AG10803 (cell line): Measurements from ENCODE around the gene ZNF219.

Experiments
- DNase-seq: peaks from one replicate; pipeline ENCODE4 v3.0.0; 2010; ENCODE audit warnings: low read depth
- H3K4me3 ChIP-seq: 2 replicates; pipeline ENCODE4 v1.5.1; 2011; ENCODE audit warnings: mild to moderate bottlenecking, low read length, control low read depth
- CTCF ChIP-seq: conservative IDR thresholded peaks from 2 replicates; pipeline ENCODE4 v1.5.1; 2011; ENCODE audit warnings: mild to moderate bottlenecking, low read length, control low read depth, inconsistent platforms

Gene ZNF219

GRCh38 chr14:21057803-21058675 is 40.4 kb downstream of the ZNF219 start, which contains the start of gene RNASE8:
TSS of gene RNASE8 (plus strand) at chr14:21057822. CDS start at chr14:21057893, 71 bp downstream.
- peak; percentile 25 for TF ChIP-seq CTCF
- H3K4me3 ChIP-seq: no peak within 1 kb of the TSS
- peak; percentile 49 for DNase-seq

- DNase-seq: peak; percentile 84
- H3K4me3 ChIP-seq: no peak overlapping the region
- TF ChIP-seq CTCF: no peak
Measured at GRCh38 chr14:21056520-21057163, 41.8 kb downstream of the ZNF219 start.

- TF ChIP-seq CTCF: no peak
- H3K4me3 ChIP-seq: no peak overlapping the region
- no peak for DNase-seq
Measured at GRCh38 chr14:21055432-21056117, 42.9 kb downstream of the ZNF219 start.

GRCh38 chr14:21054768-21055145 is 43.7 kb downstream of the ZNF219 start:
- no peak for DNase-seq
- H3K4me3 ChIP-seq: no peak overlapping the region
- TF ChIP-seq CTCF: no peak

- H3K4me3 ChIP-seq: no peak overlapping the region
- no peak for DNase-seq
- TF ChIP-seq CTCF: no peak
Measured at GRCh38 chr14:21054123-21054767, 44.2 kb downstream of the ZNF219 start.

- no peak for DNase-seq
- H3K4me3 ChIP-seq: no peak overlapping the region
- no peak for TF ChIP-seq CTCF
Measured at GRCh38 chr14:21053184-21054122, 45.0 kb downstream of the ZNF219 start.
